Spleen (tissue), 11 donors: ENCODE measurements around the gene LRRN2. TPM values are rescaled to one million over a fixed set of nuclear protein-coding genes. Genes with fewer than 3 reads are reported as not detected.
A peak's percentile ranks its signal among the peaks of the same experiment; 100 is the strongest.

Experiments
- DNase-seq: peaks from one replicate; pipeline ENCODE4 v3.0.0-alpha.2; 2020
- H3K27ac ChIP-seq, 8 donors: fragments of 200-600 bp; sonication (generic) in 7 of 8; 1 replicate in 4 of 8; 2 replicates in 4 of 8; pipeline versions ENCODE4 v1.5.0 to v1.8.0; 2016 to 2021; ENCODE audit warnings: inconsistent platforms in 4 of 8, mild to moderate bottlenecking in 4 of 8, moderate library complexity in 1 of 8
- H3K27me3 ChIP-seq, 7 donors: fragments of 200-600 bp; sonication (generic) in 6 of 7; replicated peaks in 1 of 7; 1 replicate in 4 of 7; 2 replicates in 3 of 7; pipeline versions ENCODE4 v1.5.0 to v1.8.0; 2016 to 2021; ENCODE audit warnings: inconsistent platforms in 3 of 7, mild to moderate bottlenecking in 1 of 7
- H3K36me3 ChIP-seq, 6 donors: fragments of 200-600 bp; sonication (generic) in 5 of 6; 1 replicate in 4 of 6; 2 replicates in 2 of 6; pipeline versions ENCODE4 v1.5.0 to v1.8.0; 2016 to 2021; ENCODE audit warnings: inconsistent platforms in 2 of 6
- H3K4me1 ChIP-seq, 6 donors: fragments of 200-600 bp; sonication (generic) in 5 of 6; 1 replicate in 3 of 6; 2 replicates in 3 of 6; pipeline versions ENCODE4 v1.5.0 to v1.8.0; 2016 to 2021; ENCODE audit warnings: inconsistent platforms in 3 of 6
- H3K4me3 ChIP-seq, 8 donors: fragments of 200-600 bp; sonication (generic) in 7 of 8; 1 replicate in 4 of 8; 2 replicates in 4 of 8; pipeline versions ENCODE4 v1.5.0 to v1.8.0; 2016 to 2021; ENCODE audit warnings: inconsistent platforms in 4 of 8, mild to moderate bottlenecking in 4 of 8, moderate library complexity in 2 of 8
- H3K9me3 ChIP-seq, 8 donors: fragments of 200-600 bp; sonication (generic) in 7 of 8; 1 replicate in 4 of 8; 2 replicates in 4 of 8; pipeline versions ENCODE4 v1.5.0 to v1.8.0; 2016 to 2021; ENCODE audit warnings: inconsistent platforms in 4 of 8
- CTCF ChIP-seq, 11 experiments: fragments of 200-600 bp in 7 of 11; fragments of 450-650 bp in 4 of 11; sonication (generic) in 4 of 11; IDR thresholded peaks in 8 of 11; conservative IDR thresholded peaks in 3 of 11; 1 replicate in 7 of 11; 2 replicates in 4 of 11; pipeline versions ENCODE4 v1.4.0 to v1.8.0; 2016 to 2021; ENCODE audit warnings: antibody characterized with exemption in 11 of 11, inconsistent platforms in 4 of 11, mild to moderate bottlenecking in 1 of 11
- POLR2A ChIP-seq, 3 donors: fragments of 450-650 bp; IDR thresholded peaks; one replicate each; pipeline ENCODE4 v1.5.1; 2017; ENCODE audit warnings: antibody characterized with exemption in 3 of 3, mild to moderate bottlenecking in 1 of 3
- POLR2AphosphoS5 ChIP-seq, 3 donors: sonication (generic); formaldehyde crosslinking; IDR thresholded peaks; one replicate each; pipeline ENCODE4 v1.5.1; 2017; ENCODE audit warnings: antibody characterized with exemption in 3 of 3
- WGBS, 5 donors: extraction: QIAGEN DNeasy Blood & Tissue Kit in 3 of 5; methylation state at CpG; one replicate each; pipeline versions ENCODE4 v1.1.5 to v1.1.7; 2013 to 2018; 5-methylcytosine and 5-hydroxymethylcytosine counted together
- intact Hi-C: fragments of 100-400 bp; cut with DNase I; formaldehyde crosslinking; loops from one replicate; pipeline ENCODE4 v1.15.0; 2023; ENCODE audit warnings: low total_unique reads
- polyA plus RNA-seq, 3 donors: library from polyadenylated mRNA; stranded (reverse); fragments of 200-250 nt; gene quantifications; one replicate each; pipeline ENCODE4 v1.2.1, GENCODE V29; 2013
- total RNA-seq, 7 donors: library from RNA; depleted of rRNA in 3 of 7; stranded (reverse); fragments of >200 nt in 3 of 7; fragmentation: NEBNext Ultra II Directional in 4 of 7; extraction: Animal tissue kit (Norgen Biotek cat#: 25700) in 4 of 7; gene quantifications; one replicate each; pipeline versions ENCODE4 v1.1.0 to v1.2.1, GENCODE V29; 2016 to 2021
- donor health status: healthy with polysubstance abuse.
- donor health status: DM: no; HTN: no; CAD: no; lungs with moderate emphysema.
- donor health status: DM: no; HTN: no; CAD: no.
- donor health status: Bipolar disorder and iron deficiency.
- donor health status: healthy.
- donor health status: DM: no; HTN: no; CAD: no.
- donor health status: DM: yes; HTN: yes; CAD: no.

The LRRN2 gene
- total and polyA plus RNA-seq, 10 donors: 1.6 to 11.9 (median 4.5) TPM

GRCh38 chr1:204627436-204627835 is 58.1 kb downstream of the LRRN2 start:
- H3K36me3 ChIP-seq: no peaks in the 10 kb centered on the region
- no peaks in the 10 kb centered on the region for H3K4me1 ChIP-seq
- intact Hi-C loops: no loop called here
- whole genome bisulfite sequencing, 5 donors: 90 to 94% (median 92%) methylated on average over 4 of the region's 4 CpGs
- no peak overlapping the region for H3K27ac ChIP-seq
- TF ChIP-seq POLR2A (IDR thresholded peaks at IDR 0.05): no peak
- TF ChIP-seq POLR2AphosphoS5 (IDR thresholded peaks at IDR 0.05): no peak
- TF ChIP-seq CTCF (IDR thresholded peaks at IDR 0.05 in 8 of 11, conservative IDR thresholded peaks at IDR 0.05 in 3 of 11): no peak
- no peak overlapping the region for H3K4me3 ChIP-seq
- peaks cover 0 to 4% (median 0%) of the 10 kb centered on the region in 8 donors for H3K9me3 ChIP-seq
- DNase-seq: no peak
- peaks cover 0 to 22% (median 0%) of the 10 kb centered on the region in 7 donors for H3K27me3 ChIP-seq

GRCh38 chr1:204626381-204626780 is 59.2 kb downstream of the LRRN2 start:
- peaks cover 0 to 9% (median 0%) of the 10 kb centered on the region in 6 donors for H3K36me3 ChIP-seq
- 64 to 78% (median 70%) methylated on average over 7 of the region's 7 CpGs for WGBS, 5 donors
- intact Hi-C loops: no loop called here
- H3K4me1 ChIP-seq: no peaks in the 10 kb centered on the region
- peaks cover 0 to 4% (median 0%) of the 10 kb centered on the region in 8 donors for H3K9me3 ChIP-seq
- no peak for DNase-seq
- H3K27ac ChIP-seq: no peak overlapping the region
- TF ChIP-seq POLR2AphosphoS5 (IDR thresholded peaks at IDR 0.05): no peak
- no peak for TF ChIP-seq CTCF (IDR thresholded peaks at IDR 0.05 in 8 of 11, conservative IDR thresholded peaks at IDR 0.05 in 3 of 11)
- no peak for TF ChIP-seq POLR2A (IDR thresholded peaks at IDR 0.05)
- no peak overlapping the region for H3K4me3 ChIP-seq
- H3K27me3 ChIP-seq: peaks cover 0 to 16% (median 0%) of the 10 kb centered on the region in 7 donors

GRCh38 chr1:204624631-204625216 is 60.8 kb downstream of the LRRN2 start:
- Histone ChIP-seq H3K4me1 (no peaks in the 10 kb centered on the region), H3K27ac (no peak overlapping the region), H3K4me3 (no peak overlapping the region), H3K9me3 (peaks cover 0 to 4% (median 0%) of the 10 kb centered on the region in 8 donors), H3K27me3 (peaks cover 0 to 2% (median 0%) of the 10 kb centered on the region in 7 donors), H3K36me3 (peaks cover 0 to 9% (median 0%) of the 10 kb centered on the region in 6 donors)
- TF ChIP-seq POLR2AphosphoS5 (IDR thresholded peaks at IDR 0.05) (no peak), CTCF (IDR thresholded peaks at IDR 0.05 in 8 of 11, conservative IDR thresholded peaks at IDR 0.05 in 3 of 11) (no peak), POLR2A (IDR thresholded peaks at IDR 0.05) (no peak)
- intact Hi-C loops: no loop called here
- no peak for DNase-seq
- 62 to 88% (median 77%) methylated on average over 7 to 12 of the region's 12 CpGs for WGBS, 5 donors

GRCh38 chr1:204623894-204624361 is 61.6 kb downstream of the LRRN2 start:
- Histone ChIP-seq H3K27ac (no peak overlapping the region), H3K36me3 (peaks cover 0 to 9% (median 0%) of the 10 kb centered on the region in 6 donors), H3K4me3 (no peak overlapping the region), H3K4me1 (no peaks in the 10 kb centered on the region), H3K27me3 (no peaks in the 10 kb centered on the region), H3K9me3 (no peaks in the 10 kb centered on the region)
- WGBS, 5 donors: 61 to 70% (median 69%) methylated on average over 2 to 3 of the region's 3 CpGs
- no peak for DNase-seq
- intact Hi-C loops: no loop called here
- TF ChIP-seq POLR2A (IDR thresholded peaks at IDR 0.05) (no peak), CTCF (IDR thresholded peaks at IDR 0.05 in 8 of 11, conservative IDR thresholded peaks at IDR 0.05 in 3 of 11) (peak in 3 of 11 experiments; percentile 22 to 35 (median 27))
